Colonic mucosa (tissue), 4 donors: ENCODE data around the gene ADORA2A. TPM values are rescaled to one million over a fixed set of nuclear protein-coding genes. Genes with fewer than 3 reads are reported as not detected.

Source experiments
- DNase-seq: peaks from one replicate; pipeline ENCODE4 v3.0.0-alpha.2; 2020
- H3K27ac ChIP-seq: fragments of 200-600 bp; one replicate; pipeline ENCODE4 v1.8.0; 2021
- H3K27me3 ChIP-seq: fragments of 200-600 bp; one replicate; pipeline ENCODE4 v1.8.0; 2021
- H3K36me3 ChIP-seq: fragments of 200-600 bp; one replicate; pipeline ENCODE4 v1.8.0; 2021
- H3K4me1 ChIP-seq: fragments of 200-600 bp; one replicate; pipeline ENCODE4 v1.8.0; 2021; ENCODE audit warnings: mild to moderate bottlenecking
- H3K4me3 ChIP-seq: fragments of 200-600 bp; one replicate; pipeline ENCODE4 v1.8.0; 2021
- H3K9ac ChIP-seq, 2 donors: one replicate each; pipeline ENCODE4 v1.7.0; 2013; ENCODE audit warnings: control low read depth in 2 of 2, low read depth in 2 of 2, low read length in 2 of 2
- H3K9me3 ChIP-seq: fragments of 200-600 bp; one replicate; pipeline ENCODE4 v1.8.0; 2021
- intact Hi-C: fragments of 100-400 bp; cut with DNase I; formaldehyde crosslinking; loops from one replicate; pipeline ENCODE4 v1.14.1; 2022
- total RNA-seq, 2 donors: library from RNA; stranded (reverse); fragmentation: NEBNext Ultra II Directional in 1 of 2; extraction: Animal tissue kit (Norgen Biotek cat#: 25700) in 1 of 2; gene quantifications; one replicate each; pipeline ENCODE4 v1.2.1, GENCODE V29; 2021
- TF ChIP-seq, protein P1 (sequence below): fragments of 200-600 bp; IDR thresholded peaks from one replicate; pipeline ENCODE4 v1.8.0; 2022; ENCODE audit warnings: antibody characterized with exemption, mild to moderate bottlenecking
- donor health status: healthy.
- donor health status: DM: no; HTN: no; CAD: no.
- donor health status: DM: no; HTN: no; CAD: no.

The ADORA2A gene
- total RNA-seq, 2 donors from 2014 or later, result 1.5 to 2.5 TPM

DNA sequence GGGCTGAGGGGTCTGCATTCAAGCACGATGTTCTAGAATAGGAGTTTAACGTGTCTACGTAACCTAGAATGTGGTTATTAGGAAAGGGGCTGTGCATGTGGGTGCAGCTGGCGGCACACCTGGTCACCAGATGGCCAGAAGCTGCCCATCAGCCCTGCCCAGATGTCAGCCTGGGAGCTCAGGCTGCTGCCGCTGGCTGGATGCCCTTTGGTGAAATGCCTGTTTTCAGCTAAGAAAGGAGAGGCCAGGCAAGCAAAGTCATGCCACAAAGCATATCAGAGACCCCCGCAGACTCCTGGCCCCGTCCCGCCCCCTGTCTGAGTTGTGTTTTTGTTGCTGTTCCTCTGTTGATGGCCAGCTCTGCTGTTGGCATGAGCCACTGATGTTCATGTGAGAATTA, 11.3 kb upstream of the ADORA2A start:
- Histone ChIP-seq H3K36me3 (no peaks in the 10 kb centered on the region), H3K27me3 (no peaks in the 10 kb centered on the region), H3K9me3 (no peaks in the 10 kb centered on the region), H3K4me3 (no peak overlapping the region), H3K27ac (no peak overlapping the region), H3K4me1 (no peaks in the 10 kb centered on the region), H3K9ac (no peak overlapping the region)
- TF ChIP-seq, protein P1, sequence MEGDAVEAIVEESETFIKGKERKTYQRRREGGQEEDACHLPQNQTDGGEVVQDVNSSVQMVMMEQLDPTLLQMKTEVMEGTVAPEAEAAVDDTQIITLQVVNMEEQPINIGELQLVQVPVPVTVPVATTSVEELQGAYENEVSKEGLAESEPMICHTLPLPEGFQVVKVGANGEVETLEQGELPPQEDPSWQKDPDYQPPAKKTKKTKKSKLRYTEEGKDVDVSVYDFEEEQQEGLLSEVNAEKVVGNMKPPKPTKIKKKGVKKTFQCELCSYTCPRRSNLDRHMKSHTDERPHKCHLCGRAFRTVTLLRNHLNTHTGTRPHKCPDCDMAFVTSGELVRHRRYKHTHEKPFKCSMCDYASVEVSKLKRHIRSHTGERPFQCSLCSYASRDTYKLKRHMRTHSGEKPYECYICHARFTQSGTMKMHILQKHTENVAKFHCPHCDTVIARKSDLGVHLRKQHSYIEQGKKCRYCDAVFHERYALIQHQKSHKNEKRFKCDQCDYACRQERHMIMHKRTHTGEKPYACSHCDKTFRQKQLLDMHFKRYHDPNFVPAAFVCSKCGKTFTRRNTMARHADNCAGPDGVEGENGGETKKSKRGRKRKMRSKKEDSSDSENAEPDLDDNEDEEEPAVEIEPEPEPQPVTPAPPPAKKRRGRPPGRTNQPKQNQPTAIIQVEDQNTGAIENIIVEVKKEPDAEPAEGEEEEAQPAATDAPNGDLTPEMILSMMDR, result no peak
- intact Hi-C loops, result no loop called here
- DNase-seq, result no peak

DNA sequence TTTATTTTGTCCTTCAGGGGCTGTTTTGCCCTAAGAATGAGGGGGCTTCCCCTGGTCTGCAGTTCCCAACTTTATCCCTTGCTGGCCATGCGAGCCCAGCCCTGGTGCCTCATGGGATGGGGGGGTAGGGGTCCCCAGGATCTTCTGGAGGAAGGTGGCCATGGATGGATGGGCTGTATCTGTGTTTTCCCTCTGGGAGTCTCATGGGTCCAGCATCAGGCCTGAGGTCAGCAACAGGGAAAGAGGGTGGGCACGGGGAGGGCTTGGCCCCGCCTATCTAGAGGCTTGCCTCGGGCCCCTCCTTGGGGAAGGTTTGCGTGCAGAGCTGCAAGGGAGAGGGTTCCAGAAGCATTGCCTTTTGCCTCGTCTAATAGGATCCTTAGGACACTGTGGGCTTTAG, 10.8 kb upstream of the ADORA2A start:
- intact Hi-C loops, result no loop called here
- DNase-seq, result no peak
- Histone ChIP-seq H3K27me3 (no peaks in the 10 kb centered on the region), H3K4me1 (no peaks in the 10 kb centered on the region), H3K4me3 (no peak overlapping the region), H3K36me3 (no peaks in the 10 kb centered on the region), H3K27ac (no peak overlapping the region), H3K9me3 (no peaks in the 10 kb centered on the region), H3K9ac (no peak overlapping the region)
- TF ChIP-seq, protein P1, result no peak

DNA sequence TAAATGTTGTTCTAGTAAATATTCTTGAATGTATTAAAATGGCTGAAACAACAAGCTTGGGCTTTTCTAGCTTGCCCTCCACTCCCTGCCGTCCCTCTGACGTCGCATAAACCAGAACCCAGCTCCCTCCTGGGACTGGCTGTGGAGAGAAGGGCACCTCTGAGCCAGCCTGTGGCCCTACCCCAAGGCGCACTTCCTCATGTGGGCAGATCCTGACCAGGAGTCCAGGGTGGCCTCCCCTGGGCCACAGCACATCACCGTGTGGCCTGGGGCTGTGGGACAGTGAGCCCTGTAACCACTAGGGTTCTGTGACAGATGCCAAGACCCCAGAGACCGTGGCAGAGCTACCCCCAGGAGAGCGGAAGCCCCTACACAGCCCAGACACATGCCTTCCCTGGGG, 10.2 kb upstream of the ADORA2A start:
- Histone ChIP-seq H3K9ac (no peak overlapping the region), H3K36me3 (no peaks in the 10 kb centered on the region), H3K27ac (no peak overlapping the region), H3K4me3 (no peak overlapping the region), H3K4me1 (no peaks in the 10 kb centered on the region), H3K9me3 (no peaks in the 10 kb centered on the region), H3K27me3 (no peaks in the 10 kb centered on the region)
- intact Hi-C loops, result no loop called here
- TF ChIP-seq, protein P1, result no peak
- no peak for DNase-seq

DNA sequence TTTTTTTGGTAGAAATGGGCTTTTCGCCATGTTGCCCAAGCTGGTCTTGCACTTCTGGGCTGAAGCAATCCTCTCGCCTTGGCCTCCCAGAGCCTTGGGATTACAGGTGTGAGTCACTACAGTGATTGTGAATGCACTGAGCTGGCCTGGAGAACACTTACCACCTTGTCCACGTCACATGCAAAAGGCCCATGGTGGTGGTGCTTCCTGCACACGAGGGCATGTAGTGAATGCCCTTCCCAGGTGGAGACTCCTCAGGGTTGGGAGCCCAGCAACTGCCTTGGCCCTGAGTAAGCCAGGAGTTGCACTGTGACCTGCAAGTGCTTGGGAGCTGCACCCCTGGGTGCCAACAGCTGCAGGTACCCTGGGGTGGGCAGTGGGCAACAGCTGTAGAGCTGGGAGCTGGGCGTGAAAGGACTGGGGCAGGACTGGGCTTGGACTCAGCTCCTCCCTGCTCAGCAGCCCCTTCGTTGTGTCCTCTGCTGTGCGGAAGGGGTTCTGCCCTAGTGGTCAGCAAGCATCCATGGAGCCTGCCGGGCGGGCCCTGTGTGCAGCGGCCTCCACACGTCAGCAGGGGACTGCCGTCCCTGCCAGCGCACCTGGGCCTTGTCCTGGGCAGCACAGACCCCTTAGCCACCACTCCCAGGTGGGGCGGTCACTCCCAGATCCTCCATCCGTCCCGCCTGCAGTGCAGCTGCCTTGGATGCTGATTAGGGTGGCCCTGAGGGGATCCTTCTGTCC, 9.3 kb upstream of the ADORA2A start:
- H3K27me3 ChIP-seq, result no peaks in the 10 kb centered on the region
- no peak overlapping the region for H3K9ac ChIP-seq
- H3K9me3 ChIP-seq, result no peaks in the 10 kb centered on the region
- no peak for DNase-seq
- H3K27ac ChIP-seq, result no peak overlapping the region
- TF ChIP-seq, protein P1, result no peak
- H3K4me3 ChIP-seq, result no peak overlapping the region
- H3K4me1 ChIP-seq, result no peaks in the 10 kb centered on the region
- intact Hi-C loops, result no loop called here
- H3K36me3 ChIP-seq, result no peaks in the 10 kb centered on the region

DNA sequence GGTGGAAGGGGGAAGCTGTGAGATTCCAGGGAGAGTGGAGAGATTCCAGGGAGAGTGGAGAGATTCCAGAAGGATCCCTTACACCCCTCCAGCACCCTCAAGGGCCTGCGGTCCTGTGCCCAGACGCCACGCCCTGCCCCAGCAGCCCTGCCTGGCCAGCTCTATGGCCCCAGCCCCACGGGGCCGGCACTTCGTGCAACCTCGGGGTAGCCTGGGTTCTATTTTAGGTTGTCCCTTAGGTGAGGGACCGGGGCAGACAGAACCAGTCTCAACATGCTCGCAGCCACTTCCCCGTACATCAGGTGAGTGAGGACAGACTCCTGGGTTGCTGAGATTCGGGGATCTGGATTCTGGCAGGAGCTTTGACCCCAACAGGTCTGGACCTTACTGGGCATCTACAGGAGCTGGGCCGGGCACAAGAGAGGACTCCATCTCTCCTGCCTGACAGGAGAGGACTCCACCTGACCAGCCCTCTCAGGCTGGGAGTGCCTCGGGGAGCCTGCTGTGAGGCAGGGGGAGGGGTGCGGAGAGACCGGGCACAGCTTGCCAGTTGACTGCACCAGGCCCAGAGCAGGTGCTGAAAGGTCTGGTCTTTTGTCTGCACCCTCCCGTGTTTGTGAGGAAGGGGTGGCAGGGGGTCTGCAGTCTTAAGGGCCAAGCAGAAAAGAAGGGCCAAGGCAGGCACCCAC, 8.5 kb upstream of the ADORA2A start:
- no peak overlapping the region for H3K9ac ChIP-seq

More for the DNA sequence above, 8.5 kb upstream of the ADORA2A start:
- H3K36me3 ChIP-seq, result no peaks in the 10 kb centered on the region
- intact Hi-C loops, result no loop called here
- H3K4me3 ChIP-seq, result no peak overlapping the region
- no peak overlapping the region for H3K27ac ChIP-seq
- peaks cover under 1% of the 10 kb centered on the region for H3K27me3 ChIP-seq
- no peak for DNase-seq
- TF ChIP-seq, protein P1, result no peak
- no peaks in the 10 kb centered on the region for H3K4me1 ChIP-seq
- no peaks in the 10 kb centered on the region for H3K9me3 ChIP-seq
